GM21367 (cell line): ENCODE data around the gene MPP7.
"Not testable (repeated sequence)": the region's sequence is repeated elsewhere in the genome, so short reads cannot be mapped to it uniquely, and the experiment has no call there.

ENCODE experiments used
- ATAC-seq: cut with Tn5 transposase; IDR thresholded peaks from one replicate; pipeline ENCODE4 v1.9.1; 2021; ENCODE audit not compliant: unreplicated experiment

The MPP7 gene

GRCh38 chr10:28302638-28303488 is at the start of gene MPP7:
Gene MPP7, minus strand, starts transcription at chr10:28303064. Its CDS starts 64,460 bp downstream, at chr10:28238604.
- ATAC-seq, result peak; percentile 100

GRCh38 chr10:28349892-28350291 is 47.0 kb upstream of the MPP7 start:
- no peak for ATAC-seq

GRCh38 chr10:28343987-28344895 is 41.4 kb upstream of the MPP7 start:
- no peak for ATAC-seq

GRCh38 chr10:28343252-28343651 is 40.4 kb upstream of the MPP7 start:
- no peak for ATAC-seq

GRCh38 chr10:28341679-28342078 is 38.8 kb upstream of the MPP7 start:
- ATAC-seq, result not testable (repeated sequence)

GRCh38 chr10:28332726-28333125 is 29.9 kb upstream of the MPP7 start:
- no peak for ATAC-seq

GRCh38 chr10:28331841-28332240 is 29.0 kb upstream of the MPP7 start:
- no peak for ATAC-seq

- no peak for ATAC-seq
These were observed 28.2 kb upstream of the MPP7 start for GRCh38 chr10:28331066-28331465.

GRCh38 chr10:28328346-28328745 is 25.5 kb upstream of the MPP7 start:
- no peak for ATAC-seq

- no peak for ATAC-seq
These were observed 24.6 kb upstream of the MPP7 start for GRCh38 chr10:28327491-28327880.

- no peak for ATAC-seq
These were observed 23.9 kb upstream of the MPP7 start for GRCh38 chr10:28326516-28327490.

GRCh38 chr10:28320799-28321198 is 17.9 kb upstream of the MPP7 start:
- no peak for ATAC-seq

GRCh38 chr10:28320090-28320489 is 17.2 kb upstream of the MPP7 start:
- no peak for ATAC-seq

- ATAC-seq, result not testable (repeated sequence)
These were observed 16.2 kb upstream of the MPP7 start for GRCh38 chr10:28319061-28319460.

GRCh38 chr10:28318626-28319025 is 15.8 kb upstream of the MPP7 start:
- no peak for ATAC-seq

- ATAC-seq, result no peak
These were observed 14.9 kb upstream of the MPP7 start for GRCh38 chr10:28317760-28318159.

GRCh38 chr10:28316696-28317095 is 13.8 kb upstream of the MPP7 start:
- ATAC-seq, result no peak

GRCh38 chr10:28315140-28315539 is 12.3 kb upstream of the MPP7 start:
- no peak for ATAC-seq

- no peak for ATAC-seq
These were observed 11.3 kb upstream of the MPP7 start for GRCh38 chr10:28314211-28314610.

- ATAC-seq, result no peak
These were observed 9.7 kb upstream of the MPP7 start for GRCh38 chr10:28312572-28312971.

- ATAC-seq, result no peak
These were observed 8.2 kb upstream of the MPP7 start for GRCh38 chr10:28311104-28311503.
